Hematopoietic multipotent progenitor cell (in vitro differentiated cells): Measurements from ENCODE around the gene STPG3. TPM values are rescaled to one million over a fixed set of nuclear protein-coding genes. Genes with fewer than 3 reads are reported as not detected.
"Not testable (repeated sequence)": the region's sequence is repeated elsewhere in the genome, so short reads cannot be mapped to it uniquely, and the experiment has no call there.

Experiments used
- DNase-seq, 3 donors: peaks; one replicate each; pipeline ENCODE4 v3.0.0-alpha.2; 2011 to 2015; ENCODE audit warnings: low read depth in 2 of 3, low spot score in 2 of 3
- total RNA-seq: library from RNA; depleted of rRNA; stranded (reverse); fragments of >200 nt; gene quantifications from one replicate; pipeline ENCODE4 v1.2.3, GENCODE V29; 2012

Gene STPG3
- total RNA-seq, 1 donor, result 0.54 TPM

DNA sequence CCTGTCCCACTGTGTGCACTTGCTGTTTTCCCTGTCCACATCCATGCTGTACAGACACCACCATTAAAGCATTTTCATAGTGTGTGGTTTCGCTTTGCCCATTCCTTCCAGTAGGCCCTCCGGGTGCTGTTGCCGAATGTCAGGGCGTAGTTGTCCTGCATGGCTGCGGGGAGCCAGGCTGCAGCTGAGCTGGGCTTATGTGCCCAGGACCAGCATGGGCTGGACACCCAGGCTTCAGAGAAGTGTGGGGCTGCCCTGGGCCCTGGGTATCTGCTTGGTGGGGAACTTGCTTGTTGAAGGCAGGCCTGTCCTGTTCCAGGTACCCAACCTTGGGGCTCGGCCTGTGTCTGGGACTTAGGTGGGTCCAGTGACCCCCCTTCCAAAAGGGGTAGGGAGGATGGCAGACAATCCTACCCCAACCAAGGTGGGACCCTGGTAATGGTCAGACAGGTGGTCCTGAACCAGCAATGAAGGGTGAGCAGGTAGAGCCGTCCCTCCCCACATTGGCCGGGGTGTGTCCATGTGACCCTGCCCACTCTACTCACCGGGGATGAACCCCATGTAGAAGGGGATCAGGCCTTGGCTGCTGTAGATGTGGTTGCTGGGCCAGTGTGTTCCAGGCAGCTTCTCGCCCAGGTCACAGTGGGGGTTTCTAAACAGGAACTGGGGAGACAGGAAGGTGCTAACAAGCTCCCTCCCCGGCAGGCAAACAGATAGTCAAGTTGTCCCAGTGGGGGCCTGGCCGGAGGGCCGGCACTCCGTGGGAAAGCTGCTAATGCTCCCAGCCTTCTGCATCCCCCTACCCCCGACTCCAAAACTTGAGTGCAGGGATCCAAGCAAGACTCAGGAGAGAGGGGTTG, 7.2 kb upstream of the STPG3 start:
- DNase-seq, result no peak

DNA sequence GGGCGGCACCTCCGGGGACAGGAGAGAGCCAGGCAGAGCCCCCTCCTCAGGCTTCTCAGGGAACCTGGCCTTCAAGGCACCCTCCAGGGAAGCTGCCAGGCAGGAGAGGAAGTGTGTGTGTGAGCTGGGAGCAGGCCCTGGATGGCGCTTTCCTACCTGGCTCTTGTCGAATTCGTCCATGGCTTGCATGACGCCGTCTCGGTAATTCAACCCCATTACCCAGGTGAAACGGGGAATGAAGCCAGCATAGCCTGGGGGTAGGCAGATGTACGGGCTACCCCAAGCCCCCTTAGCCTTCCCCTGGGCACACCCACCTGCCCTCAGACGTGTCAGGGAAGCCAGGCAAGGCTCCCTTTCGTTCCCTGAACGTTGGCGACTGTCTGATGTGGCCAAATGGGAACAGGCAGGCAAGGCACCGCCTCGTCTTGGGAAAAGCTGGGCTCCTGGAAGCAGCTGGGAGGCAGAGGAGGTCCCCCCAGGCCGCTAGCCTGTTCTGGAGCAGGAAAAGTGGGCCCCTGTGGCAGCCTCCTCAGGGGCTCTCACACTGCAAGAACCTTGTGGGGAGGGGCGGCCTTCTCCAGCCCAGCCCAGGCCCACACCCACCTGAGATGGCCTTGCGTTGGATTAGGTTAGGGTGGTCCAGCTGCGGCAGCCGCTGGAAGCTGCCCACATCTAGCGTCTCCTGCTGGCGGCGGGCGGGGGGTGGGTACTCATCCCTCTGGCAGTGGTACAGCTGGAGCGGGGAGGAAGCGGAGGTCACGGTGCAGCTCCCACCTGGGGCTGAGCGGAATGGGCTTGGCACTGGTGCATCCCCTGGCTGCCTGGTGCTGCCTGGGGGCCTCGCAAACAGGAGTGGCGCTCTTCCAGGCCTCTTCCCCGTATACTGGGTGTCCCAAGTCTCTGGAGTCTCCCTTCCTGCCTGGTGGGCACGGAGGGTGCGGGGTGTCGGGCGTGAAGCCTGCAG, 6.3 kb upstream of the STPG3 start:
- no peak for DNase-seq

DNA sequence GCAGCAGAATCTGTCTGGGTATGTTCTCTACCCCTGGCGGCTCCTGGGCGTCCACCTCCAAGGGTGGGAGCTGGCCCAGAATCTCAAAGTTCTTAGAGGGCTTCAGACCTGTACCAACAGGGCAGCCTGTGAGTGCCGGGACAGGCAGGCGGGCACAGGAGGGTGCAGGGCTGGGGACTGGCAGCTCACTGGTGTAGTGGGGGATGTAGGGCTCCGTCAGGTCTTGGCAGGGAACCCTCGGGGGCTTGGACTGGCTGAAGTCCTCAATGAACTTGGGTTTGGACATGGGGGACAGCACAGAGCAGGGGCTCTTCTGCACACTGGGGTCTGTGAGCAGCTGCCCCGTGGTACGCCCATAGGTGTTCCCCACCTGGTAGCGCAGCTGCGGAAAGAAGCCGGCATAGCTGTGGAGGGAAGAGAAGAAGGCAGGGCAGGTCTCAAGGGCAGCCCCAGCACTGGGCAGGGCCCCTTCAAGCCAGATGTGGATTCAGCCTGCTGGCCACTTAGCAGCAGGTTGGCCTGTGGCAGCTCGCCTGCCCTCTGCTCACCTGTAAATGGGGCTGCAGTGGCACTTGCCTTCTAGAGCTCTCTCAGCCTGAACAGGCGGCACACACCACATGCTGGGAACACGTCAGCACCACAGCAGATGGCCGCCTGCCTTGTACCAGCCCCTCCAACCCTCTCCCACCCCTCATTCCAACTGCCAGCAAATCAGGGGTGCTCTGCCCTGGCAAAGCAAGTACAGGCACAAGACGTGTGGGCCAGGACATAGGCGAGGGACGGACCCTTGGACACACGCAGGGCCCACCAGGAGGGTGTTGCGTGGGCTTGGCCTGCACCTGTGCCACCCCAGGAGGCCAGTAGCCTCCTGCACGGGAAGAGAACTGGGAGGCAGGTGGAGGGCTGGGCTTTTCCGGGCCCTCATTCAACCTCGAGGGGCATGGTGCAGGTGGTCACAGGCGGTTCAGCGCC, 5.3 kb upstream of the STPG3 start:
- DNase-seq, result no peak

DNA sequence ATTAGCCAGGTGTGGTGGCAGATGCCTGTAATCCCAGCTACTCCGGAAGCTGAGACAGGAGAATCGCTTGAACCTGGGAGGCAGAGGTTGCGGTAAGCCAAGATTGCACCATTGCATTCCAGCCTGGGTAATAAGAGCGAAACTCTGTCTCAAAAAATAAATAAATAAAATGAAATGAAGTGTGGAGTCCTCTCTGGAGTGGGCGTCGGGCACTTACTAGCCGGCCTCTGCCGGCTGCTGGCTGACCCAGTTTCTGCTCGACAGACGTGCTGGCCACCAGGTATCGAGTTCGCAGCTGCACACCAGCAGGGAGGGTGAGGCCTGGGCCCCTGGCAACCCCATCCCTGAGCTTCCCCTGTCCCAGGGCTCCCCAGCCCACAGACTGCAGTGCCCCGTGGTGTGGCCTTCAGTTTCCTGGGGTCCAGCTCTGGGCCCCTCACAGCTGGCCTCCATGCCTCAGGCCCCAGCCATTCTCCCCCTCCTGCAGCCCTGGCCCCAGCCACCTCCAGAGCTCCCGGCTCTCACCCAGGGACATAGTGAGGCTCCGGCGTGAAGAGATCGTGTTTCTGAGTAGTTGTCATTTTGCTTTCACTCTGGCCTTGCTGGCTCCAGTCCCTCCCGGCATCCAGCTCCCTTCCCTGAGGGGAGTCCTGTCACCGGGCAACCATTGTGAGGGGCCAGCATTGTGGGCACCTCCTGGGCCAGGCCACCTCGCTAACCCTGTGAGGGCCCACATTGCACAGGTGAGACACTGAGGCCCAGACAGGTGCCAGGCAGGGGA, 3.8 kb upstream of the STPG3 start:
- no peak for DNase-seq

DNA sequence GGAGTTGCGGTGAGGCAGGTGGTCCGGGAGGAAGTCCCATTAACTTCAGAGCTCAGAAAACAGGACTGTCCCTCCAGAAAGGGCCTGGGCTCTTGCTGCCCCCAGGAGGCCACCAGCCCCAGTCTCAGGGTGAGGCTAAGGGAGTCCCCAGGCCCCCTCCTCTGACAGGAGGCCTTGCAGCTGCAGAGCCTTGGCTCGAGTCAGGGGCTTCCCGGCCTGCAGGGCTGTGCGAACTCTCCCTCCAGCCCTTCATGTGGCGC, 3.2 kb upstream of the STPG3 start:
- no peak for DNase-seq

DNA sequence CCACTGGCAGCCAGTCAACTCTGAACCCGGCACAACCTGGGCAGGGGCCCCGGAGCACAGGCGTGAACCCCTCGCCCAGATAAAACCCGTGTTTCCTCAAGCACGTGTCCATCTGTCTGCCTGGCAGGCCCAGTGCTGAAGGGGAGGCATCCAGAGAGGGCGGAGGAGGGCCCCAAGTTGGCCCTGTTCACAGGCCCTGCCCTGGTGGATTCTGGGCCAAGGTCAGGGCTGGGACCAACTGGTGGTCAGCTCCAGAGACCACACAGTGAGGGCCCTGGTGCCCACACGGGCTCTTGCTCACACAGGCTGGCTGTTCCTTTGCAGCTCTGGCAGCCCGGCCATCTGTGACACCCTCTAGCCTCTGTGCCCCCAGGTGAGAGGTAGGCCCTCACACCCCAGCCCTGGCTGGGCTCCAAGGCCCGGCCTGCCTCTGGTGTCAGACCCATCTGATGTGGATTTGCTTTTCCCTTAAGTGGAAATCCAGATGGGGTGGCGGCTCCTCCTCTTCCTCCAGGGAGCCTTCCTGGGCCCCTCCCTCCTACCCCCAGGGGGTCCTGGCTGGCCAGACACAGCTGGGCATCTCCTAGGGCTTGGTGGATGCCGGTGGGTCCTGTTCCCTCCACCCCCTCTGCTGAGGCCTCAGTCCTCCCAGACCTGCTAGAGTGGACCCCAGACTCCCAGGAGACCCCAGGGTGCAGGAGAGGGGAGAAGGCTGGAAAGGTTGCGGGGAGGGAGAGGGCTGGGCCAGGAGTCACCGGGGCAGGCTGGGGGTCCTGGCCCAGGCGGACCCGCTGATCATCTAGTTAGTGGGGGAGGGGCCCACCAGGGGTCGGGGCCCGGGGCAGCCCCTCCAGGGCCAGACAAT, 525 bp upstream of the STPG3 start:
- DNase-seq, result no peak

DNA sequence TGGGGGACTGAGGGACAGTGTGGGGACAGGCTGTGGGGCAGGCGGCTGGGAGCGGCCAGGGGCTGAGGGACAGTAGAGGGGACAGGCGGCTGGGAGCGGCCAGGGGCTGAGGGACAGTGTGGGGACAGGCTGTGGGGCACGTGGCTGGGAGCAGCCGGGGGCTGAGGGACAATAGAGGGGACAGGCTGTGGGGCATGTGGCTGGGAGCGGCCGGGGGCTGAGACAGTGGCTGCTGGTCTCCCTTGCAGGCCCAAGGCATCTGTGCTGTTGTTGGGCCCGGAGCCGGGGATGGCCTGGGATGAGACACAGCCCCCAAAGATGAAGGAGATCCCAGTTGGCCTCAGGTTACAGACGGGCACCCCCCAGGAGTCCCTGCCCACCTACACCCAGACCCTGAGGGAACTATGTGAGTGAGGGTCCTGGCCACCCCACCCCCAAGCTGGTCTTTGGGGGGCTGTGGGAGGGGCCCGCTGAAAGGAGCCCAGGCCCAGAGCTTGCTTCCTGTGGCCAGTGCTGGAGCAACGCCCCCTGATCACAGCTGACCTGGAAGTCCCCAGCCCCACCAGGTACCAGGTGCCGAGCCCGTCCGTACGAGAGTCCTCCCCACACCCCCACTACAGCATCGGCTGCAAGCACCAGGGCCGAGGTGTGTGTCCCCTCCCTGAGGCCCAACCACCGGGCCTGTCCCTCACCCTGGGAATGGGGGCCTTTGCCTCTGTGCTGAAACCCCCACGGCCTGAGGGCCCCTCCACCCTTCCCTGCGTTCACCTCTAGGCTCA, 593 bp downstream of the STPG3 start:
- no peak for DNase-seq

DNA sequence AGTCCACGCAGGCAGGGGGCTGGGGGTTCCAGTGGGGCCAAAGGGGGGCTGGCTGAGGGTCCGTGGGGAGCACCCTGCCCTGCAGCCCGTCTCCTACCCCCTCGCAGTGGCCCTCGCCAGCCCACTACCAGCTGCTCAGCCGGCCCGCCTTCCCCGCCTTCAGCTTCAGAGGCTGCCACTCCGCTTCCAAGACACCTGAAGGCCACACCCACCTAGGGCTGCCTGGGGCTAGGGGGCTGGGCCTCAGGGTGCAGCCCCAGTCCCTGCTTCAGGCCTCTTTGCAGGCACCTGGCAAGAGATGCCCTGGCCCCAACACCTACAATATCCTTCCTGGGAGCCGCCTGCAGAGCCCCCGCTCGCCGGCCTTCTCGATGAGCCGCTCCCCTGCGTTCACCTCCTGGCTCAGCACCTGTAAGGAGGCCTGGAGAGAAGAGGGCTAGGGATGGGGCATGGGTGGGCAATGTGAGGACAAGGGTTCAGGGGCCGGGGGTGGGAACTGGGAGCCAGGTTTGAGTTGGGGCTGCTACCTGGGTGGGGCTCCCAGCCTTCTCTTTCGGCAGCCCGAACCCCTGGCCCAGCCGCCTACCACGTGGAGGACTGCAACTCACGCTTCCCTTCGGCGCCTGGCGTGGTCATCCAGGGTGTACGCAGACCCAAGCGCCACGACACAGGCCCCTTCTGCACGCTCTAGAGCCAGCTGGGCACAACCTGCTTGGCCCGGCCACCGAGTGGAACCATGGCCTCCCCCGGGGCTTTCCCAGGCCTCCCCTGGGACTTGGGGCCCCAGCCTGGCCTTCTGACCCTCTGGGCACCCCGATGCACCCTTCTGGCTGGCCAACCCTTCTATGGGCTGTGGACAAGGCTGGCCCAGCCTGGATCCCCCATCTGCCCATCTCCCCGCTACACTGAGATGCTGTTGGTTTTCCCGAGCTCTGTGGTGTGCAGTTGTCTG, 1.7 kb downstream of the STPG3 start:
- no peak for DNase-seq

DNA sequence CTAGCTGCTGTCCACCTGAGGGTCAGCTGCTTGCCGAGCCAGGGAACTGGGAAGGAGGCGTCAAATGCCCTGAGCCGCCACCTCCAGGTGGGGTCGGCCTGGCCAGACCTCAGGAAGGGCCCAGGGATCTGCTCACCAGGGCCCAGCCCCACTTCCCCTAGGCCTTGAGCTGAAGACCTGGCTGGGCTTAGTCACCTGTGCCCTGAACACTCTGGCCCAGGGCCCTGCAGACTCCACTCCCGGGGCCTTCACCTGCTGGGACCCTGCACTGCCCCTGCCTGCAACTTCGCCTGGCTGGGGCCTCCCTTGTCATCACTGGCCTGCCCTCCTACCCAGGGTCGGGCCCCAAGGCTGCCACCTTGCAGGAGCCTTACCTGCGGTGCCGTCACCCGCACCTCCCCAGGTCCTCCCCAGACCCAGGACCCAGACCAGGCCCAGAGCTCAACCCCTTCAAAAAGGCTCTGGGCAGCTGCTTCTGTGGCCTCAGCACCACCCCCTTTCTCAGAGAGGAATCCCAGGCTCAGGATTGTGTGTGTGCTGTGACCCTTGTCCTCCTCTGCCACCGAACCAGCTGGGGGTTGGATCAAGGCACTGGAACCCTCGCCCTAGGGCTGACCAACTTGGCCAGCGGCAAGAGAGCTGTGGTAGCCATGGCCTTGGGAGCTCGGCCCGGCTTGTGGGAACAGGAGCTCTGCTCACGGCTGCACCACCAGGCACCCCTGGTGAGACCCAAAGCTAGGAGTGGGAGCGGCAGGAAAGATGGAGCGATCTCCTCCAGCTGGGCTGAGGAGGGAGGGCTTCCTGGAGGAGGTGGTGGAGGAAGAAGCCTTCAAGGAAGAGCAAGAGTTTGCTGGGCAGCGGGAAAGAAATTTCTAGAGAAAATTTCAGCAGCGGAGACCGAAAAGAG, 2.9 kb downstream of the STPG3 start:
- DNase-seq, result no peak

DNA sequence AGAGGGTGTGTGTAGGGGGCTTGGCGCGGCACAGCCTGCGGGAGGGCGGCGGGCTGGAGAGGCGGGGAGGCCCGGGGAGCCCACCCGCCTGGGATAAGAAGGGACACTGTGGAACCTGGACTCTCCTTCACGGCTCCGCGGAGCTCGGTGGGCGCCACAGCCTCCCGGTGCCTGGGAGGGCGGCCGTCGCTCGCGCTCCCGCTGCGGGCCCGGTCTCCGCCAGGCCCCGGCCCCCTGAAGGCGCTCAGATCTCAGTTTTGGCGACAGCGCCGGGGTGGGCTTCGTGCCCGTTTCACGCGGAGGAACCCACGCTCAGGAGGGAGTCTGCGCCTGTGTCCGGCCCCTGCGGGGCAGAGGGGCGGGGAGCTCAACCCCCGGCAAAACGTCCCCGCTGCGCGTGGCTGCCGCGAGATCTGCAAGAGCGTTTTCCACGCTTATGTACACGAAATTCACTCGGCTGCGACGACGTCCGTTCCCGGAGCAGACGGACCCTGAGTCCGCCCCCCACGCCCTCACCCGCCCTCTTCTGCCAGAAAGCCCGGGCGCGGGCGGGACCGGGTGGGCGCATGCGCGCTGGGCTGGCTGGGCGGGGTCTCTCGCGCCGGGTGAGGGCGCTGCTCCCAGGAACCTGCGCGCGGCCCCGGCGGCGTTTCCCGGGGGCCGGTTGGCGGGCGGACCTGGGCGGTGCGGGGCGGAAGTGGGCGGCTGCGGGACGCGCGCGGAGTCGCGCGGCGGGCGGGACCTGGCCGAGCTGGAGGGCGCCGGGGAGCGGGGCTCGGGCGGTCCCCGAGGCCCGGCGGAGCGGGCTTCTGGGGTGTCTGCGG, 3.8 kb downstream of the STPG3 start, which contains the start of gene NELFB:
TSS of gene NELFB (plus strand) at position 704 of the 824 bp plus-strand sequence.
- DNase-seq, result peak; percentile 86 to 89 (median 87)

DNA sequence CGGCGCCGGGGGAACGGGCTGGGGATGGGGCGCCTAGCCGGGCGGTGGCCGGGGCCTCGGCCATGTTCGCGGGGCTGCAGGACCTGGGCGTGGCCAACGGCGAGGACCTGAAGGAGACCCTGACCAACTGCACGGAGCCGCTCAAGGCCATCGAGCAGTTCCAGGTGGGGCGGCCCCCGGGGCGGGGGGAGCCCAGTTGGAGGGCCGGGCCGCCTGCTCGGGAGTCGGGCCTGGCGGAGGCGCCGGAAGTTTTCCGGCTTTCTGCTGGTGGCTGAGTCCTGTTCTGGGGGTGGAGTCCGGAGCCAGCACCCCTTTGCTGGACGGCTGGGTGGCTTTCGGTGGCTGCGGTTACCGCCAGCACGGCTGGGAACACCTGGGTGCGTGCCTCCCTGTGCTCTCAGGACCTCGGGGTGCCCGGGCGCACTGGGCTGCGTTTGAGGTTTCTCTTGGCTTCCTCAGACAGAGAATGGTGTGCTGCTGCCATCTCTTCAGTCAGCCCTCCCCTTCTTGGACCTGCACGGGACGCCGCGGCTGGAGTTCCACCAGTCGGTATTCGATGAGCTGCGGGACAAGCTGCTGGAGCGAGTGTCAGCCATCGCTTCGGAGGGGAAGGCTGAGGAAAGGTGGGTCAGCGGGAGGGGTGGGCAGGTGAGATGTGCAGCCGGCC, 4.5 kb downstream of the STPG3 start:
- no peak for DNase-seq

DNA sequence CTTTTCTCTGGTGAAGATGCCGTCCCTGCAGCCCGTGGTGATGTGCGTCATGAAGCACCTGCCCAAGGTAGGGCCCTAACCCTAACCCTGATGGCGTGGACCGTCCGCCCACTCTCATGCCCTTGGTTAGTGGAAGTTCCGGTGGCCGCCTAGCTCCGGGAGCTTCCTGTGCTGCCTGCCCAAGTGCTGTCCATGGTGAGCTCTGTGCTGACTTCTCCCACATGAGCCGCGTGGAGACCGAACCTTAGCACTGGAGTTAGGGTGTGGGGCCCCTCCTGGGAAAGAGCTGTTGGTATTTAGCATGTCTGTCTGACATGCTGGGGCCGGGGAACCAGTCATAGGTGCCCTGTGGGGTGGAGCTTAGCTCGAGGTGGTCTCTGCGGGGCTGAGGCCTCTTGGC, 5.3 kb downstream of the STPG3 start:
- DNase-seq, result no peak

DNA sequence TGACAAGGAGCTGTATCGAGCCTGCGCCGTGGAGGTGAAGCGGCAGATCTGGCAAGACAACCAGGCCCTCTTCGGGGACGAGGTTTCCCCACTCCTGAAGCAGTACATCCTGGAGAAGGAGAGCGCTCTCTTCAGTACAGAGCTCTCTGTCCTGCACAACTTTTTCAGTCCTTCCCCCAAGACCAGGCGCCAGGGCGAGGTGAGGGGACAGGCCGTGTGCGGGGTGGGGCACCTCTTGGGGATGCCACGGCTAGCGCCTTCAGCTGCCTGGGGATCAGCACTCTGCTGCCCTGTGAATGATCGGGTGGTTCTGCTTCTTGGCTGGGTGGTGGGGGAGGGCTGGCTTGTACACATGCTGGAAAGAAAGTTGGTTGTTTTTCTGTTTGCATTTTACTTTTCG, 5.8 kb downstream of the STPG3 start:
- DNase-seq, result no peak

DNA sequence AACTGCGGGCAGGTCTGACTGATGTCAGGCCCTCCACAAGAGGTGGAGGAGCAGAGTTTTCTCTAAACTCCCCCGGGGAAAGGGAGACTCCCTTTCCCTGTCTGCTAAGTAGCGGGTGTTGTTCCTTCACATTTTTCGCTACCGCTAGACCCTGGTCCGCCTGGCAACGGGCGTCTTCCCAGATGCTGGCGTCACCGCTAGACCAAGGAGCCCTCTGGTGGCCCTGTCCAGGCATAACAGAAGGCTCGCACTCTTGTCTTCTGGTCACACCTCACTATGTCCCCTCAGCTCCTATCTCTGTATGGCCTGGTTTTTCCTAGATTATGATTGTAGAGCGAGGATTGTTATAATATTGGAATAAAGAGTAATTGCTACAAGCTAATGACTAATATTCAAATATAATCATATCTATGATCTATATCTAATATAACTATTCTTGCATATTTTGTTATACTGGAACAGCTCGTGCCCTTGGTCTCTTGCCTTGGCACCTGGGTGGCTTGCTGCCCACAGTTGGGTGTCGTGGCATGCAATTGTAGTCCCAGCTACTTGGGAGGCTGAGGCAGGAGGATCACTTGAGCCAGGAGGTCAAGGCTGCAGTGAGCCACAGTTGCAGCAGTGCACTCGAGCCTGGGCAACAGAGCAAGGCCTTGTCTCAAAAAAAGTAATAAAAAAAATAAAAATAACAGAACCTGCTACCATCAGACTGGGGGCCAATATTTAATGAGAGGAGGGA, 11.3 kb downstream of the STPG3 start:
- not testable (repeated sequence) for DNase-seq
